Measurements from ENCODE around the gene BTRC. TPM values are rescaled to one million over a fixed set of nuclear protein-coding genes. Genes with fewer than 3 reads are reported as not detected.
"Not testable (repeated sequence)": the region's sequence is repeated elsewhere in the genome, so short reads cannot be mapped to it uniquely, and the experiment has no call there.

The BTRC gene
- total RNA-seq, 4 donors from 2014 or later = 11.9 to 19.0 (median 12.2) TPM

- peak in 1 of 6 experiments; percentile 6 for TF ChIP-seq CTCF (IDR thresholded peaks at IDR 0.05)
- no peak for TF ChIP-seq POLR2A (IDR thresholded peaks at IDR 0.05)
- DNase-seq = peak in 2 of 3 donors; percentile 36 to 68
- Histone ChIP-seq H3K4me1 (peaks cover 0 to 9% (median 0%) of the 10 kb centered on the region in 4 donors), H3K9me3 (no peaks in the 10 kb centered on the region), H3K36me3 (no peaks in the 10 kb centered on the region), H3K4me3 (peak overlapping the region; percentile 71 to 99 (median 88)), H3K27me3 (no peaks in the 10 kb centered on the region), H3K27ac (peak overlapping the region; percentile 83 to 91 (median 86))
Measured at GRCh38 chr10:101354328-101355071, 535 bp downstream of the BTRC start.

- TF ChIP-seq CTCF (IDR thresholded peaks at IDR 0.05) = no peak
- no peak for TF ChIP-seq POLR2A (IDR thresholded peaks at IDR 0.05)
- Histone ChIP-seq H3K9me3 (no peaks in the 10 kb centered on the region), H3K27ac (peak overlapping the region in 2 of 4 donors; percentile 83 to 90), H3K4me1 (peaks cover 0 to 9% (median 0%) of the 10 kb centered on the region in 4 donors), H3K36me3 (no peaks in the 10 kb centered on the region), H3K27me3 (no peaks in the 10 kb centered on the region), H3K4me3 (peak overlapping the region in 3 of 4 donors; percentile 71 to 94 (median 83))
- no peak for DNase-seq
Measured at GRCh38 chr10:101355072-101355706, 1.2 kb downstream of the BTRC start.

- H3K4me3 ChIP-seq = no peak overlapping the region
- H3K27me3 ChIP-seq = no peaks in the 10 kb centered on the region
- peaks cover 0 to 9% (median 0%) of the 10 kb centered on the region in 4 donors for H3K4me1 ChIP-seq
- H3K9me3 ChIP-seq = no peaks in the 10 kb centered on the region
- no peak overlapping the region for H3K27ac ChIP-seq
- DNase-seq = no peak
- TF ChIP-seq POLR2A (IDR thresholded peaks at IDR 0.05) = no peak
- TF ChIP-seq CTCF (IDR thresholded peaks at IDR 0.05) = no peak
- no peaks in the 10 kb centered on the region for H3K36me3 ChIP-seq
Measured at GRCh38 chr10:101356132-101356531, 2.2 kb downstream of the BTRC start.

- TF ChIP-seq POLR2A (IDR thresholded peaks at IDR 0.05) = no peak
- no peak for TF ChIP-seq CTCF (IDR thresholded peaks at IDR 0.05)
- H3K27me3 ChIP-seq = no peaks in the 10 kb centered on the region
- no peaks in the 10 kb centered on the region for H3K36me3 ChIP-seq
- no peaks in the 10 kb centered on the region for H3K9me3 ChIP-seq
- DNase-seq = no peak
- peaks cover 0 to 9% (median 0%) of the 10 kb centered on the region in 4 donors for H3K4me1 ChIP-seq
- H3K4me3 ChIP-seq = no peak overlapping the region
- H3K27ac ChIP-seq = no peak overlapping the region
Measured at GRCh38 chr10:101357958-101358357, 4.0 kb downstream of the BTRC start.

- TF ChIP-seq CTCF (IDR thresholded peaks at IDR 0.05) (no peak), POLR2A (IDR thresholded peaks at IDR 0.05) (no peak)
Measured at GRCh38 chr10:101358706-101359300, 4.8 kb downstream of the BTRC start.

GRCh38 chr10:101360090-101360489 is 6.1 kb downstream of the BTRC start:
- H3K36me3 ChIP-seq, H3K27ac ChIP-seq, DNase-seq, H3K27me3 ChIP-seq, H3K4me1 ChIP-seq, H3K9me3 ChIP-seq, H3K4me3 ChIP-seq: not testable (repeated sequence)

More at GRCh38 chr10:101358706-101359300, 4.8 kb downstream of the BTRC start:
- Histone ChIP-seq H3K4me3 (no peak overlapping the region), H3K27ac (no peak overlapping the region), H3K9me3 (no peaks in the 10 kb centered on the region), H3K27me3 (no peaks in the 10 kb centered on the region), H3K4me1 (peaks cover 0 to 6% (median 0%) of the 10 kb centered on the region in 4 donors), H3K36me3 (no peaks in the 10 kb centered on the region)
- no peak for DNase-seq

GRCh38 chr10:101360841-101361240 is 6.9 kb downstream of the BTRC start:
- not testable (repeated sequence) for H3K4me1 ChIP-seq, H3K27ac ChIP-seq, H3K36me3 ChIP-seq, H3K4me3 ChIP-seq, DNase-seq, H3K27me3 ChIP-seq, H3K9me3 ChIP-seq

Data from Peyer's patch (tissue), 4 donors.